ENCODE data around the gene PARD6B. TPM values are rescaled to one million over a fixed set of nuclear protein-coding genes. Genes with fewer than 3 reads are reported as not detected.

PARD6B gene
- total and polyA plus RNA-seq, 2 donors (not counting 1 experiment from before 2014, with no cell fraction given): 0.91 to 6.0 TPM

DNA sequence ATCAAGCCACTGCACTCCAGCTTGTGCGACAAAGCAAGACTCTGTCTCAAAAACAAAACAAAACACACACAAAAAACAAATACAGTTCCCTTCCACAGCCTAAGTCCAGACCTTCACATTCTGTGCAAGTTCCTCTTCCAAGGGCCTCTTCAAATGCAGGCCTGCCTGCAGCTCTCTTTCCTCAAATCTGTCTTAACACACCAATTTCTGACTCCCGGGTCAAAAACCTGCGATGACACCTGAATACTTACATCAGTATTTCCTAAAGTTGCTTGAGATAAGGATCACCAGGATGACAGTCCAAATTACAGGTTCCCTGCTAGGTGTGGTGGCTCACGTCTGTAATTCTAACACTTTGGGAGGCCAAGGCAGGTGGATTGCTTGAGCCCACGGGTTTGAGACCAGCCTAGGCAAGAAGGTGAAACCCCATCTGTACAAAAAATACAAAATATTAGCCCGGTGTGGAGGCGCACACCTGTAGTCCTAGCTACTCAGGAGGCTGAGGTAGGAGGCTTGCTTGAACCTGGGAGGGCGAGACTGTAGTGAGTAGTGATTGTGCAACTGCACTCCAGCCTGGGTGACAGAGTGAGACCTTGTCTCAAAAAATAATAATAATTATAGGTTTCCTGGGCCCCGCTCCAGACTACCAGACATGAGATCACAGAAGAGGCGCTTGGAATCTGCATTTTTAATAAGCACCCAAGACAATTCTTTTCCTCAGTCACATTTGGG is 8.8 kb upstream of the PARD6B start:
- DNase-seq (no peak), ATAC-seq (ENCODE audit: low read depth) (no peak)
- peaks cover 0 to under 1% (median 0%) of the 10 kb centered on the region in 4 experiments for H3K27me3 ChIP-seq (replicated peaks in 1 of 4; ENCODE audit: control extremely low read depth in 1 of 4, control insufficient read depth in 3 of 4, insufficient read depth in 4 of 4, low read length in 3 of 4)
- intact Hi-C loops (cut with micrococcal nuclease): loop anchor here (5.0 kb wide), 1 partner anchor 1675 kb away; the partner anchor contains the start of gene CSE1L
- H3K4me1 ChIP-seq (ENCODE audit: control insufficient read depth in 2 of 2, insufficient read depth in 2 of 2, low read length in 2 of 2): no peaks in the 10 kb centered on the region
- POLR2A ChIA-PET: no interaction called here
- Mint-ChIP-seq H3K9me3 (ENCODE audit: insufficient read depth) (no peaks in the 10 kb centered on the region), H3K27ac (no peak overlapping the region), H3K27me3 (peaks cover 17% of the 10 kb centered on the region), H3K4me1 (no peaks in the 10 kb centered on the region), H3K4me3 (no peak overlapping the region)
- TF ChIP-seq, protein P1, sequence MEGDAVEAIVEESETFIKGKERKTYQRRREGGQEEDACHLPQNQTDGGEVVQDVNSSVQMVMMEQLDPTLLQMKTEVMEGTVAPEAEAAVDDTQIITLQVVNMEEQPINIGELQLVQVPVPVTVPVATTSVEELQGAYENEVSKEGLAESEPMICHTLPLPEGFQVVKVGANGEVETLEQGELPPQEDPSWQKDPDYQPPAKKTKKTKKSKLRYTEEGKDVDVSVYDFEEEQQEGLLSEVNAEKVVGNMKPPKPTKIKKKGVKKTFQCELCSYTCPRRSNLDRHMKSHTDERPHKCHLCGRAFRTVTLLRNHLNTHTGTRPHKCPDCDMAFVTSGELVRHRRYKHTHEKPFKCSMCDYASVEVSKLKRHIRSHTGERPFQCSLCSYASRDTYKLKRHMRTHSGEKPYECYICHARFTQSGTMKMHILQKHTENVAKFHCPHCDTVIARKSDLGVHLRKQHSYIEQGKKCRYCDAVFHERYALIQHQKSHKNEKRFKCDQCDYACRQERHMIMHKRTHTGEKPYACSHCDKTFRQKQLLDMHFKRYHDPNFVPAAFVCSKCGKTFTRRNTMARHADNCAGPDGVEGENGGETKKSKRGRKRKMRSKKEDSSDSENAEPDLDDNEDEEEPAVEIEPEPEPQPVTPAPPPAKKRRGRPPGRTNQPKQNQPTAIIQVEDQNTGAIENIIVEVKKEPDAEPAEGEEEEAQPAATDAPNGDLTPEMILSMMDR (IDR thresholded peaks at IDR 0.05): no peak
- TF ChIP-seq EZH2 (IDR thresholded peaks at IDR 0.05; ENCODE audit: borderline replicate concordance, insufficient read depth, low read depth, low read length, poor library complexity, severe bottlenecking): no peak
- H3K4me3 ChIP-seq (ENCODE audit: control extremely low read depth in 1 of 5, extremely low read depth in 1 of 5, insufficient read depth in 1 of 5, low read depth in 2 of 5, low read length in 4 of 5): no peak overlapping the region
- H3K79me2 ChIP-seq (ENCODE audit: control insufficient read depth, insufficient read depth, low read length): no peaks in the 10 kb centered on the region
- WGBS (ENCODE audit: insufficient coverage): 81% methylated on average over 7 of the region's 10 CpGs
- no peak overlapping the region for H3K4me2 ChIP-seq (replicated peaks; ENCODE audit: low read depth, low read length, poor library complexity, severe bottlenecking)
- no peaks in the 10 kb centered on the region for H3K9me3 ChIP-seq (ENCODE audit: control extremely low read depth in 1 of 3, control insufficient read depth in 2 of 3, insufficient read depth in 1 of 3, low read length in 2 of 3)
- no peak overlapping the region for H3K27ac ChIP-seq (ENCODE audit: low read length in 2 of 2)
- H2AFZ ChIP-seq (ENCODE audit: insufficient read depth, low read depth, low read length, poor library complexity, severe bottlenecking): no peak overlapping the region
- CTCF ChIA-PET: no interaction called here
- no peaks in the 10 kb centered on the region for H3K36me3 ChIP-seq (replicated peaks in 1 of 2; ENCODE audit: control extremely low read depth in 1 of 2, control insufficient read depth in 1 of 2, extremely low read depth in 1 of 2, insufficient read depth in 2 of 2, low read length in 1 of 2)
- no peak overlapping the region for H3K9ac ChIP-seq (ENCODE audit: low read length)
- H4K20me1 ChIP-seq (ENCODE audit: control insufficient read depth, insufficient read depth, low read length, poor library complexity, severe bottlenecking): no peaks in the 10 kb centered on the region

DNA sequence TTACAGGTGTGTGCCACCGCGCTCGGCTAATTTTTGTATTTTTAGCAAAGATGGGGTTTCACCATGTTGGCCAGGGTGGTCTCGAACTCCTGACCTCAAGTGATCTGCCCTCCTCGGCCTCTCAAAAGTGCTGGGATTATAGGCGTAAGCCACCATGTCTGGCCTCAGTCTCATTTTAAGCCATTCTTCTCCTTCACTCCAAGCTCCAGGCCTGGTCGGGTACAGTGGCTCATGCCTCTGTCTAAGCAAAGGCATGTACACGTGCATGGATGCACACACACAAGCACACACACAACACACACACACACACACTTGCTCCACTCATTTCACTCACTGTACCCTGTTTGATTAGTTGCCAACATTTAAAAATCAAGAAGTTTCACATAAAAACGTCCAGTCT is 7.7 kb upstream of the PARD6B start:
- Histone ChIP-seq H3K9me3 (ENCODE audit: control extremely low read depth in 1 of 3, control insufficient read depth in 2 of 3, insufficient read depth in 1 of 3, low read length in 2 of 3) (no peaks in the 10 kb centered on the region), H3K27ac (ENCODE audit: low read length in 2 of 2) (no peak overlapping the region), H3K79me2 (ENCODE audit: control insufficient read depth, insufficient read depth, low read length) (no peaks in the 10 kb centered on the region), H3K27me3 (replicated peaks in 1 of 4; ENCODE audit: control extremely low read depth in 1 of 4, control insufficient read depth in 3 of 4, insufficient read depth in 4 of 4, low read length in 3 of 4) (no peaks in the 10 kb centered on the region), H3K4me2 (replicated peaks; ENCODE audit: low read depth, low read length, poor library complexity, severe bottlenecking) (no peak overlapping the region), H3K36me3 (replicated peaks in 1 of 2; ENCODE audit: control extremely low read depth in 1 of 2, control insufficient read depth in 1 of 2, extremely low read depth in 1 of 2, insufficient read depth in 2 of 2, low read length in 1 of 2) (no peaks in the 10 kb centered on the region), H3K9ac (ENCODE audit: low read length) (no peak overlapping the region), H4K20me1 (ENCODE audit: control insufficient read depth, insufficient read depth, low read length, poor library complexity, severe bottlenecking) (no peaks in the 10 kb centered on the region), H3K4me3 (ENCODE audit: control extremely low read depth in 1 of 5, extremely low read depth in 1 of 5, insufficient read depth in 1 of 5, low read depth in 2 of 5, low read length in 4 of 5) (no peak overlapping the region), H3K4me1 (ENCODE audit: control insufficient read depth in 2 of 2, insufficient read depth in 2 of 2, low read length in 2 of 2) (no peaks in the 10 kb centered on the region), H2AFZ (ENCODE audit: insufficient read depth, low read depth, low read length, poor library complexity, severe bottlenecking) (no peak overlapping the region)
- TF ChIP-seq, protein P1 (IDR thresholded peaks at IDR 0.05): no peak
- TF ChIP-seq EZH2 (IDR thresholded peaks at IDR 0.05; ENCODE audit: borderline replicate concordance, insufficient read depth, low read depth, low read length, poor library complexity, severe bottlenecking): no peak
- no peak for DNase-seq
- Mint-ChIP-seq H3K9me3 (ENCODE audit: insufficient read depth) (no peaks in the 10 kb centered on the region), H3K27ac (no peak overlapping the region), H3K4me1 (no peaks in the 10 kb centered on the region), H3K4me3 (no peak overlapping the region), H3K27me3 (peaks cover 7% of the 10 kb centered on the region)
- ChIA-PET CTCF (no interaction called here), POLR2A (no interaction called here)
- intact Hi-C loops (cut with micrococcal nuclease): loop anchor here (5.0 kb wide), 1 partner anchor 1676 kb away; the partner anchor contains the start of gene CSE1L
- no peak for ATAC-seq (ENCODE audit: low read depth)
- WGBS (ENCODE audit: insufficient coverage): 97% methylated on average over 9 of the region's 9 CpGs
